Mesodermal cell (in vitro differentiated cells): ENCODE data around the gene PARPBP.
"Not testable (repeated sequence)": the region's sequence is repeated elsewhere in the genome, so short reads cannot be mapped to it uniquely, and the experiment has no call there.

Experiments used
- H3K27ac ChIP-seq: 2 replicates; pipeline ENCODE4 v1.7.0; 2013; ENCODE audit warnings: mild to moderate bottlenecking, low read depth, low read length, moderate library complexity; ENCODE audit not compliant: severe bottlenecking
- H3K36me3 ChIP-seq: 2 replicates; pipeline ENCODE4 v1.7.1; 2013; ENCODE audit warnings: mild to moderate bottlenecking, low read length, moderate library complexity; ENCODE audit not compliant: control insufficient read depth, insufficient read depth
- H3K4me1 ChIP-seq: one replicate; pipeline ENCODE4 v1.7.1; 2013; ENCODE audit warnings: mild to moderate bottlenecking, low read length; ENCODE audit not compliant: insufficient read depth, control insufficient read depth, poor library complexity, severe bottlenecking
- H3K4me3 ChIP-seq: 2 replicates; pipeline ENCODE4 v1.7.0; 2013; ENCODE audit warnings: low read length, control low read depth, mild to moderate bottlenecking; ENCODE audit not compliant: insufficient read depth, poor library complexity, severe bottlenecking; ENCODE audit errors: extremely low read depth
- H3K9me3 ChIP-seq: 2 replicates; pipeline ENCODE4 v1.7.1; 2013; ENCODE audit warnings: mild to moderate bottlenecking, low read length, moderate library complexity; ENCODE audit not compliant: control insufficient read depth
- WGBS, 2 experiments: methylation state at CpG; one replicate each; pipeline ENCODE4 v1.1.5; 2013; ENCODE audit warnings: missing lambda C conversion rate in 2 of 2; ENCODE audit not compliant: insufficient coverage in 2 of 2; 5-methylcytosine and 5-hydroxymethylcytosine counted together

The PARPBP gene

DNA sequence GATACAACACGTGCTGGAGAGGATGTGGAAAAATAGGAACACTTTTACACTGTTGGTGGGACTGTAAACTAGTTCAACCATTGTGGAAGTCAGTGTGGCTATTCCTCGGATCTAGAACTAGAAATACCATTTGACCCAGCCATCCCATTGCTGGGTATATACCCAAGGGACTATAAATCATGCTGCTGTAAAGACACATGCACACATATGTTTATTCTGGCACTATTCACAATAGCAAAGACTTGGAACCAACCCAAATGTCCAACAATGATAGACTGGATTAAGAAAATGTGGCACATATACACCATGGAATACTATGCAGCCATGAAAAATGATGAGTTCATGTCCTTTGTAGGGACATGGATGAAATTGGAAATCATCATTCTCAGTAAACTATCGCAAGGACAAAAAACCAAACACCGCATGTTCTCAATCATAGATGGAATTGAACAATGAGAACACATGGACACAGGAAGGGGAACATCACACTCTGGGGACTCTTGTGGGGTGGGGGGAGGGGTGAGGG lies 27.1 kb downstream of the PARPBP start:
- H3K36me3 ChIP-seq, result peaks cover 22% of the 10 kb centered on the region
- 95 to 100% methylated on average over 1 to 2 of the region's 4 CpGs for WGBS, 2 experiments
- H3K9me3 ChIP-seq, H3K27ac ChIP-seq, H3K4me3 ChIP-seq, H3K4me1 ChIP-seq: not testable (repeated sequence)

DNA sequence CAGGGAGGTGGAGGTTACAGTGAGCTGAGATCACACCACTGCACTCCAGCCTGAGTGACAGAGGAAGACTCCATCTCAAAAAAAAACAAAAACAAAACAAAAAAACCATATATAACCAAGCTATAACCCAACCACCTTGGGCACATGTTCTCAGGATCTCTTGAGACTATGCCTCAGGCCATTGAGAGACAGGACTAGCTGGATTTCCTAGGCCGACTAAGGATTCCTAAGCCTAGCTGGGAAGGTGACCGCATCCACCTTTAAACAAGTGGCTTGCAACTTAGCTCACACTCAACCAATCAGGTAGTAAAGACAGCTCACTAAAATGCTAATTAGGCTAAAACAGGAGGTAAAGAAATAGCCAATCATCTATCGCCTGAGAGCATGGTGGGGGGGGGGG lies 35.2 kb downstream of the PARPBP start:
- H3K27ac ChIP-seq, H3K9me3 ChIP-seq, H3K4me1 ChIP-seq, H3K4me3 ChIP-seq: not testable (repeated sequence)
- peaks cover 39% of the 10 kb centered on the region for H3K36me3 ChIP-seq
- 100% methylated on average over 1 of the region's 3 CpGs; no CpG with 5 or more reads in 1 of the 2 experiments for WGBS, 2 experiments

DNA sequence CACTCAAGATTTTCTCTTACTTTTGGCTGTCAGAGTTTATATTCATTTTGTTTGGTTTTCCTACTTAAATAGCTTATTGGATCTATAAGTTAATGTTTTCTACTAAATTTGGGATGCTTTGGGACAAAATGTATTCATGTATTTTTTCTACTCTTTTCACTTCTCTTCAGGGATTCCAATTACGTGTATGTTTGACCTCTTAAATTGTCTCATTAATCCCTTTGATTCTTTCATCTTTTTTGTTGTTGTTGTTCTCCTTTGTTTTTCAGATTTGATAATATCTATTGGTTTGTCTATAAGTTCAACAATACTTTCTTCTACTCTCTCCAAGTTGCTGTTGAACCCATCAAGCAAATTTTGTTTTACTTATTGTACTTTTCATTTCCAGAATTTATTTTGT lies 43.4 kb downstream of the PARPBP start:
- Histone ChIP-seq H3K9me3 (no peaks in the 10 kb centered on the region), H3K27ac (no peak overlapping the region), H3K4me3 (no peak overlapping the region), H3K36me3 (no peaks in the 10 kb centered on the region), H3K4me1 (no peaks in the 10 kb centered on the region)
- no CpG with 5 or more reads among the region's 1 CpG for WGBS, 2 experiments

DNA sequence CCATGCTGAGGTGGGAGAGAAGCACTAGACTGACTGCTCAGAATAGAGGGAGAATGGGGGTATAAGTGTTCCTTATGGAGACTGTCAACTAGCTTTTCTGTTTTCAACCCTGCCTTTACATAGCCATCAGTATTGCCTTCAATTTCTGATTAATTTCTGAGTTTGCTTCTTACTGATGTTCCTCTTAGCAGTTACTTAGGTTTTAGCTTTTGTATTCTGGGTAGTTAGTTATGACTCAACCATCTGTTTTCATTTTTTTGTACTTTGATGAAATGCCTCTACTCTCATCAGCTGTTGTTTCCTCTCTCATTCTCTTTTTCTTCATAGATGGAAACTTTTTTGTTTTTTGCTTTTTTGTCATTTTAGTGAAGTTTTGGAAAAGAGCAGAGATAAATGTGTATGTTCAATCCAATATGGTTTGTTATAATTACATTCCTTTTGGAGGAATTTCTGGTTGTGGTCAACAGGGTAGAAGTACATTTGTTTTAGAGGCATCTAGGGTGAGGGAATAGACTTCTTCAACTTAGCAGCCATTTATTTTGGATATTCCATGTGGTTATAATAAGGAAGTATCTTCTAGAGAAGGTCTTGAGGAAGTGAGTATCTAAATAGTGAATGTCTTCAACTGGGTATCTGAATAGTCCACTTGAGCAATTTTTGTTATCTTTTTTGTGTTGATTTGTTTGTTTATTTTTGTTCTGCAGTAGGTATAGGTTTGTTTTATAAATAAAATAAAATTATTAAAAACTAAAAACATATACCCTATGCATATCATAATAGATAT lies 48.0 kb downstream of the PARPBP start:
- H3K4me1 ChIP-seq, result no peaks in the 10 kb centered on the region
- no peak overlapping the region for H3K27ac ChIP-seq
- no peak overlapping the region for H3K4me3 ChIP-seq
- H3K36me3 ChIP-seq, result no peaks in the 10 kb centered on the region
- H3K9me3 ChIP-seq, result no peaks in the 10 kb centered on the region

DNA sequence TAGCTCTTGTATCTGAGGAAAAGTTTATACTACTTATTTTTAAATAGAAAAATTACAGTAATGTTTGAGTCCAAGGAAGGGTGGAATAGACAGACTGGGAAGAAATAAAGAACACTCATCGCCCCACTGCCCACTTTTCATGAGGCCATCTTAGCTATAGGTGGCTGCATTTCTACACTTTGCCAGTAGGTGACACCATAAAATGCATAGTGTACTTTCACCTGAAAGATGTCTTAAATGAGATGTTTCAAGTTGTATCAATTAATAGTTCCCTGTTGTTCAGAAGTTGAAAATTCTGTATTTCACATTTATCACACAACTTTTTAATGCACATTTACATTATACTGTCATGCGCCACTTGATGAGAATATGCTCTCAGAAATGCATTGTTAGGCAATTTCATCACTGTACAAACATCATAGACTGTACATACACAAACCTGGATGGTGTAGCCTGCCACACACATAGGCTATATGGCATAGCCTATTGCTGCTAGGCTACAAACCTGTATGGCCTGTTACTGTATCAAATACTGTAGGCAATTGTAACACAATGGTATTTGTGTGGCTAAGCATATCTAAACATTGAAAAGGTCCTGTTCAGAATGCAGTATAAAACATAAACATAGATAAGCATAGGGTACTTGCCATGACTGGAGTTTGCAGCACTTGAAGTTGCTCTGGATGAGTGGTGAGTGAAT lies 50.1 kb downstream of the PARPBP start:
- Histone ChIP-seq H3K27ac (no peak overlapping the region), H3K4me1 (no peaks in the 10 kb centered on the region), H3K36me3 (no peaks in the 10 kb centered on the region), H3K9me3 (no peaks in the 10 kb centered on the region), H3K4me3 (no peak overlapping the region)
- WGBS, 2 experiments, result 80 to 100% methylated on average over 1 to 2 of the region's 2 CpGs

DNA sequence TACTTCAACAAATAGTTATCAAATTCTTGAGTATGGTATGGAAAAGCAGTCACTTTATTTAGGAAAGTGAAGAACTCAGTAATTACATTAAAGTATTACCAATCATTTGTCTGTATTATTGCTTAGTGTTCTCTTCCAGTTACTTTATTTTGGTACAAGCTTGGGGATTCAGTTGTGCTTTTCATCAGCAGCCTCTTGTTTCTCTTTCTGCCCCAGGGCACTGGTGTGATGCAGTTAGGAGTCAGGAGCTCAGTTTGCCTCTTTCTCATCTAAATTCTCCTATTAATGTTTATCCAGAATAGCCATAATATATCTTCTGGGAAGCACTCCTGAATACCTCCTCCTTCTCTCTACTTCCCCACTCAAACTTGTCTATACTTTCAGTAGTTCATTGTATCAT lies 52.0 kb downstream of the PARPBP start:
- Histone ChIP-seq H3K4me1 (no peaks in the 10 kb centered on the region), H3K9me3 (no peaks in the 10 kb centered on the region), H3K27ac (no peak overlapping the region), H3K36me3 (no peaks in the 10 kb centered on the region), H3K4me3 (no peak overlapping the region)

DNA sequence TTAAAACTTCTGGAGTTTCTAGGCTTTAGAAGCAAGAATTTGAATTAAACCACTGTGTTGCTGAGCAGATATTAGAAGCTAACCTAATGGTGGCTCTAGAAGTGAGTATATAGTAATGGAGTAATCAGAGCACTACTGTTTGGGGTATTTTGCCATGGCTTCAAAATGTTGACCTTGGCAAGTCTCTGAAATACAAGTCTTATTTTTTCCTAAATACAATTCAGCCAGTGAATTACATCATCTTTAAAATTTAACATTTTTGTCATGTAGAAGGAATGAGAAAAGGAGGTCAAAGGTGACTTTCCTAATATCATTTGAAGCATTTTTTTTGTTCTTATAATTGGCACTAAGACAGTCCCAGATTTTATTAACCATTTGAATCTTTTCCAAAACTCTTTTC lies 52.5 kb downstream of the PARPBP start:
- no peak overlapping the region for H3K27ac ChIP-seq
- H3K4me3 ChIP-seq, result no peak overlapping the region
- no peaks in the 10 kb centered on the region for H3K4me1 ChIP-seq
- H3K36me3 ChIP-seq, result no peaks in the 10 kb centered on the region
- H3K9me3 ChIP-seq, result no peaks in the 10 kb centered on the region

DNA sequence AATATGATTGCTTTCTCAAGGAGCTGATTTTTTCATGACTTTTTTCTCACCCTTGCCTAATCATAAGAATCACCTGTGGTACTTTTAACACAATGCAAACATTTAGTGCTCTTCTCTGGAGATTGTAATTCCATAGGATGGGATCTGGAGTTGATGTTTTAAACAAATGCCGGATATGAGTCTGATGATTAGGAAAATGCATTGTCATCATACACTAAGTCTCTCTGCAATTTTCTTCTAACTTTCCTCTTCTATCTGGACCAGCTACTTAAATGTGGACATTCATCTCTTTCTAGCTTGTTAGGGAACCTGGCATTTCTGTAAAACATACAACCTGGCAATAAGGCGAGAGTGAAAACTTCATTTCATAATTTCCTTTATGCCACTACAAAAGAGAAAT lies 54.1 kb downstream of the PARPBP start:
- no peak overlapping the region for H3K4me3 ChIP-seq
- H3K4me1 ChIP-seq, result no peaks in the 10 kb centered on the region
- no peaks in the 10 kb centered on the region for H3K9me3 ChIP-seq
- H3K36me3 ChIP-seq, result no peaks in the 10 kb centered on the region
- no CpG with 5 or more reads among the region's 2 CpGs for WGBS, 2 experiments
- H3K27ac ChIP-seq, result no peak overlapping the region

DNA sequence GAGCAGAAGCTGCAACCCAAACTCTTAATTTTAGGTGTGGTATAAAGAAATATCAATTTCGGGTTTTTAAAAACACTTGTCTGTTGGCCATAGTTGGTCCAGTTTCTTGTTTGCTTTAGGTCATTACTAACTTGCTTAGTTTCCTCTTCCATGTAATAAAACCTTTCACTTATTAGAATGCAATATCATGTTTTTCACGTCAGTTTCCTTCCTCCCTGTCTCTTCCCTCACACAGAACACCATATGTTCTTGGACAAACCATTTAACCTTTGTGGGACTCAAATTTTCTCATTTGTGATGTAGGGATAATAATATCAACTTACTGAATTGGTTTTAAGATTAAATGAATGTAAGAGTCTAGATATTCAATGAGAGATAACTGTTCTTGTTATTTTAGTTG lies 54.8 kb downstream of the PARPBP start:
- Histone ChIP-seq H3K4me3 (no peak overlapping the region), H3K36me3 (no peaks in the 10 kb centered on the region), H3K9me3 (no peaks in the 10 kb centered on the region), H3K4me1 (no peaks in the 10 kb centered on the region), H3K27ac (no peak overlapping the region)
- WGBS, 2 experiments, result no CpG with 5 or more reads among the region's 2 CpGs

DNA sequence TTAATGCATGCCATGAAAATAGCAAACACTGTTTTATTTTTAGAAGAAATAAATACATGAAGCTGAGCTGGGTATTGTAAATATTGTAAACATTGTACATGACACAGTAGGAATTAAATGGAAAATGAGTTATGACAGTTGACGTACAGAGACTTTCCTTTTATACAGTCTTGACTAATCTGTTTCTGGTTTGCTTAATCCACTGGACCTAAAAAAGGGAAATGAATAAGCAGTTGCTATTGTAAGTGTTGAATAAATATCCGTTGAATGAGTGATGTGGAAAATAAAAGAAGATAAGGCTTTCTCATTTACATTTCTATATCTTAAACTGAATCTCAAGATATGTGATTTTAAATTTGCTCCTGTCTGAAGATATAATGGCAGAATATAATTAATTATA lies 62.7 kb downstream of the PARPBP start:
- H3K4me1 ChIP-seq, result no peaks in the 10 kb centered on the region
- H3K4me3 ChIP-seq, result no peak overlapping the region
- H3K27ac ChIP-seq, result no peak overlapping the region
- WGBS, 2 experiments, result 86% methylated on average over 1 of the region's 2 CpGs; no CpG with 5 or more reads in 1 of the 2 experiments
- no peaks in the 10 kb centered on the region for H3K36me3 ChIP-seq
- H3K9me3 ChIP-seq, result no peaks in the 10 kb centered on the region

DNA sequence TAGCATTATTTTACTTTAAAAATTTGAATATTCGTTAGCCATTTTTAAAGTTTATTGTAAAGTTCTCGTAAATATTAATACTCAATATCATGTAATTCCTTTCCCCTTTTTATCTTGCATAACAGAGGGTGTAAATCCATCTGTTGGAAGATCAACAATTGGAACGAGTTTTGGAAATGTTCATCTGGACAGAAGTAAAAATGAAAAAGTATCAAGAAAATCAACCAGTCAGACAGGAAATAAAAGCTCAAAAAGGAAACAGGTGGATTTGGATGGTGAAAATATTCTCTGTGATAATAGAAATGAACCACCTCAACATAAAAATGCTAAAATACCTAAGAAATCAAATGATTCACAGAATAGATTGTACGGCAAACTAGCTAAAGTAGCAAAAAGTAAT lies 75.8 kb downstream of the PARPBP start:
- Histone ChIP-seq H3K36me3 (no peaks in the 10 kb centered on the region), H3K4me3 (no peak overlapping the region), H3K27ac (no peak overlapping the region), H3K4me1 (no peaks in the 10 kb centered on the region), H3K9me3 (no peaks in the 10 kb centered on the region)
- no CpG with 5 or more reads among the region's 4 CpGs for WGBS, 2 experiments
